ENCODE results near the gene EHD3. TPM values are rescaled to one million over a fixed set of nuclear protein-coding genes. Genes with fewer than 3 reads are reported as not detected.

The EHD3 gene
- total RNA-seq, 1 donor: 48.8 TPM

DNA sequence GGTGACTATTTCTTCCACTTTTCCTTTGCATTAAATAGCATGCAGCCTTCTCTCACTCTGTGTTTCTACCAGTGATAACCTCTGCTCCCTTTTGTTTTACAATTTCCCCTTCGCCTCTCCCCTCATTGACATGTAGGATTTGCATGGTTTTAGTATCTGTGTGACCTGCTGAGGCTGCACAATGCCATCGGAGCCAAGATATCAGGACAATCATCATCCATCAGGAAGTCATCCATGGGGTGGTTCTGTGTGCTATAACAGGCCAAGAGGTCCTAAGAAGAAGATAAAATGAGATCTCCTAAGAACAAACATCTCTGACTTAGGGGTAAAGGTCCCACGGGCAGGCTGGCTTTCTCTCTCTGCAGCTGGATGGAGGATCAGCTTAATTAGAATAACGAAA lies 65.6 kb downstream of the EHD3 start:
- H3K4me3 ChIP-seq (ENCODE audit: low read depth, low read length): no peak overlapping the region
- DNase-seq (ENCODE audit: low read depth): no peak
- TF ChIP-seq CTCF (IDR thresholded peaks at IDR 0.05; ENCODE audit: insufficient read depth, low read depth, low read length): no peak

- TF ChIP-seq CTCF (IDR thresholded peaks at IDR 0.05; ENCODE audit: insufficient read depth, low read depth, low read length): no peak
- no peak for DNase-seq (ENCODE audit: low read depth)
- H3K4me3 ChIP-seq (ENCODE audit: low read depth, low read length): no peak overlapping the region
Observed at GRCh38 chr2:31300309-31300708, 66.4 kb downstream of the EHD3 start.

DNA sequence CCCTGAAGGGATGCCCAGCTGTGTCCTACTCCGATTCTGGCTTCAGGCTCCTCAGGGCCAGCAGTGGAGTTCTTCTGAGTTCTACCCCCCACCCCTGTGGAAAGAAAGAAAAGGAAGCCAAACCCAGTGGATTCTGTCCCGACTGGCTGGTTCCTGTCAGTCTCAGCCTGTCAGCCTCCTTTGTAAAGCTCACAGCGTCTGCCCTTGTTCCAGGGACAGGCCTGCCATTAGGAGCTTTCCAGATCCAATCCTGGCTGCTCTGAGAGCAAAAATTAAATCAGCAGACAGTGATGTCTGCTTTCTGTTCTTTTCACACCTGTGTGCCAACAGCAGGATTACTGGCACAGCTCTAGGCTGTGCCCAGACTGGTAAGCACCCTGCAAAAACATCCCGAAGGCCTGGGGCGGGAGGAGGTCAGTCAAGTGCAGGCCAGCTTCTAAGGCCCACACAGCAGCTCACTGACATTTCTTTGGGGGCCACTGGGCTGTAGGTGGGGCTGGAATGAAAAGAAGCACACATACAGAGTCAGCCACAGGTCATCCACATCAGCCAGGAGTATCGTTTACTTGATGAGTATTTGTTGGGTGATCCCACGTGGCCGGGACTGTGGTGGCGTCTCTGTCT lies 69.1 kb downstream of the EHD3 start:
- no peak for TF ChIP-seq CTCF (IDR thresholded peaks at IDR 0.05; ENCODE audit: insufficient read depth, low read depth, low read length)
- no peak for DNase-seq (ENCODE audit: low read depth)
- H3K4me3 ChIP-seq (ENCODE audit: low read depth, low read length): no peak overlapping the region

DNA sequence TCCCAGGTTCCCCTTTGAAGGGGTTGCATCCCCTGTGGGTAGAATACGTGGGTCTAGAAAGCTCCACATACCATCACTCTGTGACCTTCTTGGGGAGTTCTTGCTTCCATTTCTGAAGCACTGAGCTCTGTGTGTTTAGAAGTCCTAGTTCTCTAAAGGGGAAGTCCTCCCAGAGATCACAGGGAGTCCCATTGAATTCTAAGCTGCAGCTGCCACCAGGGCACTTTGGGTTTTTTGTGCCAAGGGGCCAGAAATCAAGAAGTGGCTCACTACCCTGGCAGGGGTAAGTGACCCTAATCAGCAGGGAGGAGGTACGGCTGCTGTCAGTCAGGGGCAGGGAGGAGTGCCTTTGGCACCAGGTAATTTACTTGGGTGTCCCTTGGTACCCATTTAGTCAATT lies 70.9 kb downstream of the EHD3 start:
- H3K4me3 ChIP-seq (ENCODE audit: low read depth, low read length): no peak overlapping the region
- TF ChIP-seq CTCF (IDR thresholded peaks at IDR 0.05; ENCODE audit: insufficient read depth, low read depth, low read length): no peak
- DNase-seq (ENCODE audit: low read depth): no peak

- peak; percentile 55 for DNase-seq (ENCODE audit: low read depth)
- H3K4me3 ChIP-seq (ENCODE audit: low read depth, low read length): no peak overlapping the region
- no peak for TF ChIP-seq CTCF (IDR thresholded peaks at IDR 0.05; ENCODE audit: insufficient read depth, low read depth, low read length)
Observed at GRCh38 chr2:31312898-31313297, 78.9 kb downstream of the EHD3 start.

GRCh38 chr2:31314761-31315160 lies 80.8 kb downstream of the EHD3 start:
- H3K4me3 ChIP-seq (ENCODE audit: low read depth, low read length): no peak overlapping the region
- no peak for TF ChIP-seq CTCF (IDR thresholded peaks at IDR 0.05; ENCODE audit: insufficient read depth, low read depth, low read length)
- DNase-seq (ENCODE audit: low read depth): no peak

- no peak for DNase-seq (ENCODE audit: low read depth)
- no peak overlapping the region for H3K4me3 ChIP-seq (ENCODE audit: low read depth, low read length)
Observed at GRCh38 chr2:31317396-31317795, 83.4 kb downstream of the EHD3 start.

More at GRCh38 chr2:31317396-31317795, 83.4 kb downstream of the EHD3 start:
- no peak for TF ChIP-seq CTCF (IDR thresholded peaks at IDR 0.05; ENCODE audit: insufficient read depth, low read depth, low read length)
